Cardiac fibroblast (primary cell): Measurements from ENCODE around the gene PRKAR1A.
"Not testable (repeated sequence)": the region's sequence is repeated elsewhere in the genome, so short reads cannot be mapped to it uniquely, and the experiment has no call there.

Source experiments
- DNase-seq, 2 donors: peaks; one replicate each; pipeline versions ENCODE4 v3.0.0 to v3.0.0-alpha.2; 2010; ENCODE audit warnings: low read depth in 2 of 2
- H3K4me3 ChIP-seq, 2 donors: replicated peaks in 1 of 2; 1 replicate in 1 of 2; 2 replicates in 1 of 2; pipeline ENCODE4 v1.5.1; 2011; ENCODE audit warnings: low read depth in 2 of 2, low read length in 2 of 2, mild to moderate bottlenecking in 2 of 2, moderate library complexity in 1 of 2
- TF ChIP-seq, protein P1 (sequence below): IDR thresholded peaks from one replicate; pipeline ENCODE4 v1.5.1; 2011; ENCODE audit warnings: low read depth, mild to moderate bottlenecking, low read length, inconsistent platforms

Gene PRKAR1A

DNA sequence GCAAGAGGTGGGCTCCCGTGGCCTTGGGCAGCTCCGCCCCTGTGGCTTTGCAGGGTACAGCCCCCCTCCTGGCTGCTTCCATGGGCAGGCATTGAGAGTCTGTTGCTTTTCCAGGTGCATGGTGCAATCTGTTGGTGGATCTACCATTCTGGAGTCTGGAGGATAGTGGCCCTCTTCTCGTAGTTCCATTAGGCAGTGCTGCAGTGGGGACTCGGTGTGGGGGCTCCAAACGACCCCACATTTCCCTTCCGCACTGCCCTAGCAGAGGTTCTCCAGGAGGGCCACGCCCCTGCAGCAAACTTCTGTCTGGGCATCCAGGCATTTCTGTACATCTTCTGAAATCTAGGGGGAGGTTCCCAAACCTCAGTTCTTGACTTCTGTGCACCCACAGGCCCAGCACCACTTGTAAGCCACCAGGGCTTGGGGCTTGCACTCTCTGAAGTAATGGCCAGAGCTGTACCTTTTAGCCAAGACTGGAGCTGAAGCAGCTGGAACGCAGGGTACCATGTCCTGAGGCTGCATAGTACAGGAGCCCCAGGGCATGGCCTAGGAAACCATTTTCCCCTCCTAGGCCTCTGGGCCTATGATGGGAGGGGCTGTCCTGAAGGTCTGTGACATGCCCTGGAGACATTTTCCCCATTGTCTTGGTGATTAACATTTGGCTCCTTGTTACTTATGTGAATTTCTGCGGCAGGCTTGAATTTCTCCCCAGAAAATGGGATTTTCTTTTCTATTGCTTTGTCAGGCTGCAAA lies 6.0 kb downstream of the PRKAR1A start:
- no peak for DNase-seq
- no peak overlapping the region for H3K4me3 ChIP-seq
- TF ChIP-seq, protein P1, sequence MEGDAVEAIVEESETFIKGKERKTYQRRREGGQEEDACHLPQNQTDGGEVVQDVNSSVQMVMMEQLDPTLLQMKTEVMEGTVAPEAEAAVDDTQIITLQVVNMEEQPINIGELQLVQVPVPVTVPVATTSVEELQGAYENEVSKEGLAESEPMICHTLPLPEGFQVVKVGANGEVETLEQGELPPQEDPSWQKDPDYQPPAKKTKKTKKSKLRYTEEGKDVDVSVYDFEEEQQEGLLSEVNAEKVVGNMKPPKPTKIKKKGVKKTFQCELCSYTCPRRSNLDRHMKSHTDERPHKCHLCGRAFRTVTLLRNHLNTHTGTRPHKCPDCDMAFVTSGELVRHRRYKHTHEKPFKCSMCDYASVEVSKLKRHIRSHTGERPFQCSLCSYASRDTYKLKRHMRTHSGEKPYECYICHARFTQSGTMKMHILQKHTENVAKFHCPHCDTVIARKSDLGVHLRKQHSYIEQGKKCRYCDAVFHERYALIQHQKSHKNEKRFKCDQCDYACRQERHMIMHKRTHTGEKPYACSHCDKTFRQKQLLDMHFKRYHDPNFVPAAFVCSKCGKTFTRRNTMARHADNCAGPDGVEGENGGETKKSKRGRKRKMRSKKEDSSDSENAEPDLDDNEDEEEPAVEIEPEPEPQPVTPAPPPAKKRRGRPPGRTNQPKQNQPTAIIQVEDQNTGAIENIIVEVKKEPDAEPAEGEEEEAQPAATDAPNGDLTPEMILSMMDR, result no peak

DNA sequence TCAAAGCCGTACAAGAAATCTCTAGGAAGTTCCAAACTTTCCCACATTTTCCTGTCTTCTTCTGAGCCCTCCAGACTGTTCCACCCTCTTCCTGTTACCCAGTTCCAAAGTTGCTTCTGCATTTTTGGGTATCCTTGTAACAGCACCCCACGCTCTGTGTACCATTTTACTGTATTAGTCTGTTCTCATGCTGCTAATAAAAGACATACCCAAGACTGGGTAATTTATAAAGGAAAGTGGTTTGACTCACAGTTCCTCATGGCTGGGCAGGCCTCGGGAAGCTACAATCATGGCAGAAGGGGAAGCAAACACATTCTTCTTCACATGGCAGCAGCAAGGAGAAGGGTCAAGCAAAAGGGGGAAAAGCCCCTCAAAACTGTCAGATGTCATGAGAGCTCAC lies 6.8 kb downstream of the PRKAR1A start:
- DNase-seq, H3K4me3 ChIP-seq: not testable (repeated sequence)

DNA sequence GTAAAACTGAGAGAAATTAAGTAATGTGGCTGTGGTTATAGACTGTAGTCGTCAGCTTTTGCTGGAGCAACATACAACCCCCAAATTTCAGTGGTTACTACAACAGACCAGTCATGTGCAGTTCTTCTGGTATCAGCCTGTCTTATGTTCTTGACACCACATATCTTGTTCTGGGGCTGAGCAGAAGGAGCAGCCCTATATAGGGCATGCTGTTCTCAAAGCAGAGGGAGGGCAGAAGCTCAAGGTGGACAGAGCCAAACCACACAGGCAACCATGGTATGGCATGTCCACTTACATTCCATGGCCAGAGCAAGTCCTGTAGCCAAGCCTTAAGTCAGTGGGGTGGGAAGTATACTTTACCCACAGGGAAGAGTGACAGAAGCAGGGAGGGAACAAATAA lies 7.7 kb downstream of the PRKAR1A start:
- TF ChIP-seq, protein P1, result no peak
- peak; percentile 13 to 65 for DNase-seq
- no peak overlapping the region for H3K4me3 ChIP-seq

DNA sequence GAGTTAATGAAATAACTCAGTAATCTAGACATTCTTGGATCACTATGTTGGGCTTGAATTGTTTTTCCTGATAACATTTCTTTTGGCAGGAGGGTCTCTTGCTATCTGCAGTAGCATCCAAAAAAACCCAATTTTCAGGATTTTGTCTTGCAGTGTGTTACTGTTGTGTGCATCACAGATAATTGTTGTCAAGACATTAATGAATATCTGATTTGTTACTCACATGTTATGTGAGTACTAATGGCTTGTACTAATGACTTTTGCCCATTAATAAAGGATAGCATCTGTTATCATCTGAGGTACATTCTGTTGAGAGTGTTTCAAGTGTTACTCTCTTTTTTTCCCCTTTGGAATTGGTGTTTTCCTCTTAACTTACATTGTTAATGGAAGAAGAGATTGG lies 10.0 kb downstream of the PRKAR1A start:
- no peak for DNase-seq
- H3K4me3 ChIP-seq, result no peak overlapping the region
- TF ChIP-seq, protein P1, result no peak

DNA sequence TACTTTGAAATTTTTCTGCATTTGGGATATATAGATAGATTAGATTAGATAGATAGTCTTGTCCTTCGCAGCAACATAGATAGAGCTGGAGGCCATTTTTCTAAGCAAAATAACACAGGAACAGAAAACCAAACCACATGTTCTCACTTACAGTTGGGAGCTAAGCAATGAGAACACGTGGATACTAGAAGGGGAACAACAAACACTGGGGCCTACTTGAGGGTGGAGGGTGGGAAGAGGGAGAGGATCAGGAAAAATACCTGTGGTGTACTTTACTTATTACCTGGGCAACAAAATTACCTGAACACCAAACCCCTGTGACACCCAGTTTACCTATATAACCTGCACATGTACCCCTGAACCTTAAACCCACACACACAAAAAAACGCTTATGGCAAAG lies 14.3 kb downstream of the PRKAR1A start:
- H3K4me3 ChIP-seq, result no peak overlapping the region
- TF ChIP-seq, protein P1, result no peak
- no peak for DNase-seq

DNA sequence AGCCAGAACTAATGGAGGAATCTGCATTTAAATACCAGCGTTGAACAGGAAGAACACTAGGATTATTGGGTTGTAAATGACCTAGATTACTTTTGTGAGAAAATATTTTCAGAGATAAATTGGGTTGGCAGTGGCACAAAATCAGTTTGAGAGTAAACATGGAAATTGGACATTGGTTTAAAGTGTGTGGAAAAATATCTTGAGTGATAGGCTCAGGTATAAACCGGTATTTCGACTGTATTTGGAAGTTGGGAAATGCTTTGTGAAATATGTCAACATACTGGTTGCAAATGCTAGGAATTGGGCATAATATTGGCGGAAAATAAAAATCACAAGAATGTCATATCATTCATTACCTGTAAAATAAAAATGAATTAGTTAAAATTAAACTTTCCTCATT lies 15.1 kb downstream of the PRKAR1A start:
- no peak for DNase-seq
- H3K4me3 ChIP-seq, result no peak overlapping the region
- TF ChIP-seq, protein P1, result no peak

DNA sequence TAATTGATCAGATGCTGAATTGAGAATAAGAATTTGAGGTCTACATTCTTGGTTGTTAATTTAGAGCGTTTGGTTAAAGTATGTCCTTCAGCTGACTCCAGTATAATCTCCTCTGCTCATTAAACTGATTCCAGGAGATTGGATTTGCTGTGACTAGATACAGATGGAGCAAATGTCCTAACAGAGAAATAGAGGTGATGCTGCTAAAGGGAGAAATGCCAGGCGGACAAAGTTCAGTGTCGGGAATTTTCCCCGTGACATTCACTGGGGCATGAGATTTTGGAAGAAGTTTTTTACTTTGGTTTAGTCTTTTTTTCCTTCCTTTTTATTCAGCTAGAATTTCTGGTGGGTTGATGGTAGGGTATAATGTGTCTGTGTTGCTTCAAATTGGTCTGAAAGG lies 19.0 kb downstream of the PRKAR1A start:
- TF ChIP-seq, protein P1, result no peak
- no peak for DNase-seq
- H3K4me3 ChIP-seq, result no peak overlapping the region
